Measurements from ENCODE around the gene MPHOSPH9.
A peak's percentile ranks its signal among the peaks of the same experiment; 100 is the strongest.
"Not testable (repeated sequence)": the region's sequence is repeated elsewhere in the genome, so short reads cannot be mapped to it uniquely, and the experiment has no call there.

MPHOSPH9 gene

DNA sequence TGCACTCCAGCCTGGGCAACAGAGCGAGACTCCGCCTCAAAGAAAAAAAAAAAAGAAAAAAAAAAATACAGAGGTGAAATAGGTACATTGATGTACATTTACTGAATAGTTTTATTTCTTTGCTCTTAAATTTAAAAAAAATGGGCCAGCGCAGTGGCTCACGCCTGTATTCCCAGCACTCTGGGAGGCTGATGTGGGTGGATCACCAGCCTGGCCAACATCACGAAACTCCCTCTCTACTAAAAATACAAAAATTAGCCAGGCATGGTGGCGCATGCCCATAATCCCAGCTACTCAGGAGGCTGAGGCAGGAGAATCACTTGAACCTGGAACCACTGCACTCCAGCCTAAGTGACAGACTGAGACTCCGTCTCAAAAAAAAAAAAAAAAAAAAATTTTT, 25.1 kb downstream of the MPHOSPH9 start:
- not testable (repeated sequence) for DNase-seq

DNA sequence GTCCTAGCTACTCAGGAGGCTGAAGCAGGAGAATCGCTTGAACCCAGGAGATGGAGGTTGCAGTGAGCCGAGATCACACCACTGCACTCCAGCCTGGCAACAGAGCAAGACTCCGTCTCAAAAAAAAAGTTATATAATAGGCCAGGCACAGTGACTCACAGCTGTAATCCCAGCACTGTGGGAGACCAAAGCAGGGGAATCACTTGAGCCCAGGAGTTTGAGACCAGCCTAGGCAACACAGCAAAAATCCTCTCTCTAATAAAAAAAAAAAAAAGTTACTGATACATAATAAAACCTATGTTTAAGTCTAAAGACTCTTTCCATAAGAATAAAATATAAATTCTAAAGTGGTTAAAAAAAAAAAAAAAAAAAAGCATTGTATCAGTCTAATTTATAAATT, 26.1 kb downstream of the MPHOSPH9 start:
- DNase-seq: not testable (repeated sequence)

DNA sequence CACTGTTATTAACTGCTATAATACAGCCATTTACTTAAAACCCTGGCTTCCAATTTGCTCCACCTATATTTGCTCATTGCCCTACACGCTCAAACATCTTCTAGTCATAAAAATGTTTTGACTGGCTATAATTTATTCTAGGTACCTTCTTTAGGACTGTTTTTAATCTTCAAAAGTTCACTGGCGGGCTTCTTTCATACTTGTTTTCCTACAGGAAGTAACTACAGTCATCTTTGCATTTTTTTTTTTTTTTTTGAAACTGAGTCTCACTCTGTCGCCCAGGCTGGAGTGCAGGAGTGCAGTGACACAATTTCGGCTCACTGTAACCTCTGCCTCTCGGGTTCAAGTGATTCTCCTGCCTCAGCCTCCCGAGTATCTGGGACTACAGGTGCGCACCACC, 32.5 kb downstream of the MPHOSPH9 start:
- no peak for DNase-seq

DNA sequence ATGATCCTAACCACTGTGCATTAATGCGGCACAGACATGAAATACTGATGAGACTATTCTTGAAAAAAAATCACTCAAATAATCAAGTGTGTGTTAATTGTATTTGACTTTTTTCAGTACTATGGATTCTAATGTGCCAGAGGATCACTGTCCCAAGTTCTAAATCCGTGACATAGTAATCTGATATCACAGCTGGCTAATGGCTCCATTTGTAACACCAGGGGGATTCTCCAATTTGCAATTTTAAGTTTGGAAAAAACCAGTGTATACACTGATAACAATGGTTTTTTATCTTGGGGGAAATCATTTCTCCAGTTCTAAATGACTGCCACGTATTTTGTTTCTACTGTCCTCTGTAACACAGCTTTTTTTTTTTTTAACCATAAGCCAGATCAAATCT, 33.0 kb downstream of the MPHOSPH9 start:
- no peak for DNase-seq

DNA sequence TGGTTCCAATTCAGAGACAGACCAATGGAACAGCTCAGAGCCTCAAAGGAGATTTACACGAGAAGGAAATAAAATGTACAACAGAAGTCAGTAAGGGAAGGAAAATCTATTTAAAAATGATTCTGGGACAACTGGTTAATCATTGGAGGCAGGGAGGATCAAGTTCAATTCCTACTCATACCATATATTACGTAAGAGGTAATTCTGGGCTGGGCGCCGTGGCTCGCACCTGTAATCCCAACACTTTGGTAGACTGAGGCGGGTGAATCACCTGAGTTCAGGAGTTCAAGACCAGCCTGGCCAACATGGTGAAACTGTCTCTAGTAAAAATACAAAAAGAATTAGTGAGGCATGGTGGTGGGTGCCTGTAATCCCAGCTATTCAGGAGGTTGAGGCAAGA, 45.3 kb downstream of the MPHOSPH9 start:
- DNase-seq: no peak

DNA sequence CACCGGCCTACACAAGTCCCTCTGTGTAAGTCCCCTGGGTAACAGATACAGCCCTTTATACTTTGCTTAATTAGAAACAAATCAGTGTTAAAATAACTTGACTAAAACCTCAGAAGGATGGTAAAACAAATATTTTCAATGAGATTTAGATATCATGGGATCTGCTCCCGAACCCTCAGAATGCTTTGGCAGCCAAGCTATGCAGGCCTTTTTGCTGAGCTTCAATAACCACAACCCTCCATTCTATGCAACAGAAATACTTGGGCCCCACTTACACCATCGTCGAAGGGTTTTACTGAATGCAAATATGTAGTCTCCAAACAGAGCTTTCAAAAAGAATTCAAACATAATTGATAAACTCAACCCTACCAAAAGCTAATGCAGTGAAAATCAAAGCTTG, 52.8 kb downstream of the MPHOSPH9 start:
- no peak for DNase-seq

DNA sequence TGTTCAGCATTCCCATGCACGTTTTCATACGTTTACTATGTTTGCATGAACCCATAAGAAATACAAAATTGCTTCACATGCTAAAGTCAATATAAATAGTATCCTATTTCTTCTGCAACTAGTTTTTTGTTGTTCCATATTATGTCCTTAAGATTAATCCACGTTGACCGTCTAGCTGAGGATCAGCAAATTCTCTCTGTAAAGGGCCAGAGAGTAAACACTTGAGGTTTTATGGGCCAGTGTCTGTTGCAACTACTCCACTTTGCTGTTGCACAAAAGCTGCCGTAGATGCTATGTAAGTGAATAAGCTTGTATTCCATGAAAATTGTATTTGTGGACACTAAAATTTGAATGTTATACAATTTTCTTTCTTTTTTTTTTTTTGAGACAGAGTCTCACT, 61.0 kb downstream of the MPHOSPH9 start:
- no peak for DNase-seq

DNA sequence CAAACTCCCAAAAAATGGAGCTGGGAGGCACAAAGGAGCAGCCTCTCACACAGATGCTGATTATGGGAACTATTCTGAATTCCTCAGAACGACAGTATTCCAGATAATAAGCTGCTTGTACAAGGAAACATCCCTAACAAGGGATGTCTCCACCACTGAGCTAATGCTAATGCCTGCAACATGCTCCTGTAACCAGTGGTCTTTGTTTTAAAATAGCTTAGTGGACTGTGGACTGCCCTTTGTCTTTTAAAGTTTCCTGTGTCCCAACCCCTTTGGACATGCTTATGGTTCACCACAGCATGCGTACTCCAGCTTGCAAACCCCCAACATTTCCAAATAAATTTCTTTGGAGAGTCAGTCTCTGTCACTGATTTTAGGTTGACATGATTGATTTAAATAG, 65.6 kb downstream of the MPHOSPH9 start:
- no peak for DNase-seq

DNA sequence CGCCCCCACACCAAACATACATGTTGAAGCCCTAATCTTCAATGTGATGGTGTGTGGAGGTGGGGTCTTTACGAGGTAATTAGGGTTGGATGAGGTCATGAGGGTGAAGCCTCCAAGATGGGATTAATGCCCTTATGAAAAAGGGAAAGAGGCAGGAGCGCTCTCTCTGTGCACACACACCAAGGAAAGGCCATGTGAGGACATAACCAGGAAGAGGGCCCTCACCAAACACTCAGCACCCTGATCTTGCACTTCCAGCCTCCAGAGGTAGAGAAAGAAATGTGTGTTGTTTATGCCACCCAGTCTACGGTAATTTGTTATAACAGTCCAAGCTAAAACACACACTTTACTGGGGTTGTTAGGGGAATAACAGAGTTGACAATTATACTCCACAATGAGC, 67.4 kb downstream of the MPHOSPH9 start:
- no peak for DNase-seq

DNA sequence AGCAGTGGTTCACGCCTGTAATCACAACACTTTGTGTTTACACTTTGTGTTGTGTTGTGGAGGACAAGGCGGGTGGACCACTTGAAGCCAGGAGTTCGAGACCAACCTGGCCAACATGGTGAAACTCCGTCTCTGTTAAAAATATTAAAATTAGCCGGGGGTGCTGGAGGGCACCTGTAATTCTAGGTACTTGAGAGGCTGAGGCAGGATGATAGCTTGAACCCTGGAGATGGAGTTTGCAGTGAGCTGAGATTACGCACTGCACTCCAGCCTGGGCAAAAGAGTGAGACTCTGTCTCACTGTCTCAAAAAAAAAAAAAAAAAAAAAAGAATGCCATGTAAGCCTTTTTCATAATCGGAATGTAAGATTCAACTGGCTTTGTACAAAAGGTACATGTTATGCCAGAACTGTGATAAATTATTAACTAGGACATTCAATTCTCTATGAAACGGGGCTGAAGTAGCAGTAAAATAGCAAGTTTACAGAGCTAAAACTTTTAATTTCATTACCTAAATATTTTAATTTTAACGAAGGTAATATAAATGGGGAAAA, 68.2 kb downstream of the MPHOSPH9 start:
- DNase-seq: no peak

DNA sequence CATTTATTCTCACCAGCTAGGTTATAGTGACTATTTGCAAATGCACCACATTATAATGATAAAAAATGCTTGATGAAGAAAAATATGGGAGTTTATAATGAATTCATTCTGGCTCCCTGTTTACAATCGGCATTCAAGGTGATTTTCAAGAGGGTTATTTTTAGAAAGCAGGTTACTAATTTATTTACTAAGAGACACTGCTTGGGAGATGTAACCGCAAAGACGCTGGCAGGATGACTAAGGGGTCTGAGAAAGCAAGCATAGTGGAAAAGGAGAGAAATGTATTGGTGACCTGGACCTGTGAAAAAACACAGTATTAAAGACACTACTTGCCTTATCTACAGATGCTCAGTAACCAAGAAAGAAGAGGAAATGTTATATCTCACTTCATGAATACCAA, 68.7 kb downstream of the MPHOSPH9 start:
- DNase-seq: no peak

DNA sequence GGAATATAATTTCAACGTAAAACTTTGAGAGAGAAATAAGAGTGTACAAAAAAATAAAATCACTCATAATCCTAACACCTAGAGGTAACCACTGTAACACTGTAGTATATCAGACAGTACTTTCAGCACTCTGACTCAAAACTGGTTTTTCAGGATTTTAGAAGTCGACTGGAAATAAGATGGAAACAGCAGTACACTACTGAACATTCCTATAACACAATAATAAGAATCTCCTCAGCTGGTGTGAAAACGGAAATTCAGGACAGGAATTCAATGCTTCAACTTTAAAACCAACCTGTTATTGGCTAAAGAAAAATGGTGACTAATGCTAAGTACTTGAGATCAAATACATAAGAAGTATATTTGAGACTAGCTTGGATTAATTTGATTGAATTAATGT, 69.7 kb downstream of the MPHOSPH9 start:
- no peak for DNase-seq

DNA sequence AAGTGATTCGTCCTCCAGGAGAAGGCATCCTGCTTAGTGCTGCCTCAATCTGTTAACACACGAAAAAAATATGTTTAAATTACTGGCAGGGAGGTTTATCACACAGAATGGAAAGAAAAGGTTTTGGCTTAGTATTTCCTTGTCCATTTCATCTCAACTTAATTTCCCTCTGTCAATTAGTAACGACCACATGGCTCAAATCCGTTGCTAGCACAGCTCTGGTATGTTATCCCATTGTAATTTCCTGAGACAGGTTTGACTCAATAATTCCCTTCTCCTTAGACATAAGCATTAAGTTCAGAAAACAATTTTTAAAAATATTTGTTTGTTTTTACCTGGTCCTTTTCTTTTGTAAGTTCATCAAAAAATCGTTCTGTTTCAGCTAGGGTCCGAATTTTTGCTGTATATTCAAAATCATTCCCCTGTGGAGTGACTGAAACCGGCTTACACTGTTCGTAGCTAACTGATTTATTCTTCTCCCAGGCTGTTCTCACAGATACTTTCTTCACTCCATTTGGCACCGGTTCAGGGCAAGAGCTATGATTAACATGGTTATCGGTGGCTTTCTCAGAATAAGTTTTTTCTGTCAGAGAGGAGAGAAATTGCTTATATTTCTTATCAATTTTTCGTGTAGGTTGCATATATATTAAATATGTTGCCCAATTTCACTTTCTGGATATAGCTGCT, 72.0 kb downstream of the MPHOSPH9 start:
- no peak for DNase-seq

DNA sequence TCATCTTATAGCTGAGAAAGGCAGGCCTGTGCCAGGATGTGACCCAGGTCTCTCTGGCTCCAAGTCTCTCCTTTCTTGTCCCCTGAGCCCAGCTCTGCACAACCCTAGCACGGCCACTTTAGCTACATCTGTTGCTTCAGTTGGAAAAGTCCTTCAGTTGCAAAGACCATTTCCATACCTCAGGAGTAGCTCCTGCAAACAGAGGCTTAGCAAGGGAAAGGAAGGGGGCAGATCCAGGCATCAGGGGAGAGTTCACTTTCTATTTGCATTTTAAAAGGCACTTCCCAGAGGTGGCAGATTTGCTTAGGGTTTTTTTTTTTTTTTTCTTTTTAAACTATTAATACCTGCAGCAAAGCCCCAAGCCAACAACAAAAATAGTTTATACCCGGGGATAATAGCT, 79.0 kb downstream of the MPHOSPH9 start:
- DNase-seq: no peak

DNA sequence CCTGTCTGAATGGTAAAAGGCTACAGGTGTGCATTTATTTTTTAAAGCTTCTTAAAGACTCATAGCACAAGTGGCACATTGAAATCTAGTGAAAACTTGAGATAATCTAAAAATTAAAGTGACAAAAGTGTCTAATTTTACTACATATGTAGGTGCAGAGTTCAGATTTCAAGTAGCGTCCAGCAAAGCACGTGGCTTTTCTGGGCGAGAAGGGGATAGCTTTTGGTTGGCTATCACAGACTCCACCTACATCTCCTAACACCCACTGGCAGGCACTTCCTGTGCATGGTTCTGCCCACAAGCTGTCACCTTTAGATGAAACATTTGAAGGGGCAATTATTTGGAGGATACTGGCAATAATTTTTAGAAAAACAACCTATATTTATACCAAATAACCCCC, 80.1 kb downstream of the MPHOSPH9 start:
- no peak for DNase-seq

DNA sequence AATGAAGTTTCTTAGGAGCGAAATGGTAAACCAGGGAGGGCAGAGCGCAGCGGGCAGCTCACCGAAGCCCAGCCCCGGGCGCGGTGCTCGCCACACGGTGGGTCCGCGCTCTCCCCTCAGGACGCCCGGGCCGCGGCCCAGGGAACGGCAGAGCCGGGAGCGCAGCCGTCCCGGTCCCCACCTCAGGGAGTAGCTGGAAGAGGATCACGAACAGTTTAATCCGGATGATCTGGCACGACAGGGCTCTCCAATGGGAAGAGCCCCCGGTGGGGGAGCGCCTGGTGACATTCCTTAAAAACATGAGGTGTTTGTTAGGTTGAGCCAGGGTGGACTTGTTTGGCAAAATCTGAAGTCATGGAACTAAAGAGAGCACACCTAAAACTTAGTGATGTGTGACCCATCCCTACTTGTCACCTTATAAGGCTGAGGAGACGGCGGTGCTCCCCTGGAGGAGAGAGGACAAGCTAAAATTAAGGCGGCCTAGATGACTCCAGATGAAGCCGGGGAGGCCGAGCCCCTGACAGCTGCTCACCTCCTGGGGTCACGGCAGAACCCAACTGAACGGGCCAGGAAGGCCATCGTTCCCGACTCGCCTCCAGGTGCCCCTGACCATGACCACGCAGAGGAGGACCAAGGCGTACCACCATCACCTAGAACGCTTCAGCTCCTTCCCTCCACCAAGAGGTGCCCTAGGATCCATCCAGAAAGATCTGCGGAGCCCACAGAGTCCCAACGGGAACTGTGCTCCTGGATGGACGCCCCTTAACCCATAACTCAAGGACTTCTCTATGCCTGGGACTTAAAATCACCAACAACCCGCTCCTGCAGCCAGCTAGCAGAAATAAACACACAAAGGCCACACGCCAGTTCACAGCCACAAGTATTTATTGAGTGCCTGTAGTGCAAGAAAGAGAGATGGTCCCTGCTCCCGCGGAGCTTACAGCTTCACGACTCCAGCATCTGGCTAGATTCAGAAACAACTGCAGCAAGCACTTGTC, 81.2 kb downstream of the MPHOSPH9 start:
- peak in 1 of 2 experiments; percentile 22 for DNase-seq

DNA sequence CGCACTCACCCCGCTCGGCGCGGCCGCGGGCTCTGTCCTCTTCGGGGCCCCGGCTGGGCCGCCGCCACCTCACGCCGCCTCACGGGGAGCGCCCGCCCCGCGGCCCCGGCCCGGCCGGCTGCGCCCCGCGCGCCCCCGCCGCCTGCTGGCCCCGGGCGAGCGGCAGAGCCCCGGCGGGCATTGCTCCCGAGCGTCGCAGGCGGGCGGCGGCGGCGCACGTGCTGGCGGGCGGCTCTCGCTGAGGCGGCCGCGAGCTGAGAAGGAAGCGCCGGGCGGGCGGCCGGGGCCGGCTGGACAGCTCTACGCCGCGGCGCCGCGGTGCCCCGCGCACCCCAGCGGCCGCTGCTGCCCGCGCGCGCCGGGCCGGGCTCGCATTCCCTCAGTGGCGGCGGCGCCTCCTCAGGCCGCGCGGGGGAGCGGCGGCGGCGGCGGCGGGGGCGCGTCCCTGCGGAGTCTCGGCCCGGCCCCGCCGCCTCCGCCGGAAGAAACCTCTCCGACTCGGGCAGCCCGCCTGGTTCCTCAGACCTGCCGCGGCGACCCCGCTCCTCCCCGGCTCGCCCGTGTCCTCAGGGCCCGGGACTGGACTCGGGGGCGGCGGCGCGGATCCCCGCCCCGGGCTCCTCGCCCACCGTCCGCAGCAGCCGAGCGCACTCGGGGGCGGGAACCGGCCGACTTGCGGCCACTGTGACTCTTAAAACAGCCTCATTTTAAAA, 82.0 kb downstream of the MPHOSPH9 start, which contains the start of gene PITPNM2:
PITPNM2 (minus strand) TSS at position 347 of the 713 bp plus-strand sequence. CDS start 116,500 bp downstream, outside the sequence.
- peak; percentile 25 to 27 for DNase-seq

DNA sequence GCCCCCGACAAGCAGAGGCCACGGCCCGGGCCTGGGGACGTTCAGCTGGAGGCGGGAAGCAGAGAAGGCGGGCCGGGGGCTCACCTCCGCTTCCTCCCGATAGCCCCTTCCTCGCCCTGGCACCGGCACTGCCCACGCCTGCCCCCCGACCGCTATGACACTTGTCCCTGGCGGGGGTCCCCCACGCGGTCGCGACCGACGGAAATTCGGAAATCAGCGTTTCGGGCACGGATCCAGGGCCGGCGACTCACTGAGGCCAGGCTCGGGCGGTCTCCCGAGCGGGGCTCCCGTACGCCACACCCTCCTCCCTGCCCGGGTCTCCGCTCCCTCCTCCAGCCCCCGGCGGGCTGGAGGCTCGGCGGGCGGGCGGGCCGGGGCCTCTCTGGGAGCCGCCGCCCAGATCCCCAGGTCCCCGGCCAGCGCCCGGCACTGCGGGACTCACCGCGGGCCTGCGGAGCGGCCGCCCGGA, 82.6 kb downstream of the MPHOSPH9 start:
- DNase-seq: no peak

DNA sequence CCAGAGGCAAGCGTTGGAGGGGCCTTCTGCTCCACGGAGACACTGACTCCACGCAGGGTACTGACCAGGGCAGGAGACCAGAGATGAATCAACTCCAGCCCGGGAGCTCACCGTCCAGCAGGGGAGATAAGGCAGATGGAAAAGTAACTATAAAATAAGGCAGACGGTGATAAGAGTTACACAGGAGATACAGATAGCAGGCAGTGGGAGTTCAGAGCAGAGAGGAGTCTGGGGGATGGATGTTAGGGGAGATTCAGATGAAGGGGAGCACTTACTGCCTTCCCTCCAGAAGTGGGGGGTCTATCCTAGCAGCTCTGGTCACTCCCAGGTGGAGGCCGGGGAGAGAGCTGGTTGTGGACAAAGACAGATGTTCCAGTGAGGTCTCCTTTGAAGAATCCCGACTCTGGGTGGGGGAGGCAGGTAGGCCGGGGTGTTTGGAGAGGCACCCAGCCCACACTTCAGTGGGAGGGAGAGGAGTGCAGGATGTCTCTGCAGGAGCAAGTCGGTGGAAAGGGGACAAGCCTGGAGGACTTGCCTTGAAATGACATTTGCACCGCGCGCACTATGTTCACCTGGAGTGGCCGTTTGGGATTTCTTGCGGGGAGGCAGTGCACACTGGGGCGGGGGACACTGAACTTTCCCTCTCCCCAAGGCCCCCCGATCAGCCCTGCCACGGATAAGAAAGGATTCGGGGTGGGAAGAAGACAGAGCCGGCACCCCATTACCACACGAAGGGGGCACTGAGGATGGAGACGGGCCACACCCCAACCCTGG, 83.3 kb downstream of the MPHOSPH9 start:
- DNase-seq: no peak

DNA sequence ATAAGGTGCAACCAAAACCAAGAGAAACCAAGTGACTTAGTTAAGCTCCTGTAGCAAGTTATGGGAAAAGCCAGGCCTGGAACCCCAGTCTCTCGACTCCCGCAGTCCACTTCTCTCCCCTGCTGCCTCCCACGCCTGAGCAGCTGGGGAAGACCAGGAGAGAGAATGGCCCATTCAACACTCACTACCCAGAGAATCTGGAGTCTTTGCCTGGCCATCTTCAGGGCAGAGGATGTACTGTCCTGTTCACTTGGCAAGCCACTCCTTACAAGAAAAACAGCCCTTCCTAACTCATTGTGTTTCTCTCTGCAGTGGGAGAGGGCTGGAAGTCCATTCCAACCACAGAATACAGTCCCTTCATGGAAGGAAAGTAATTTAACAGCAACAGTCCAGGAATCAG, 83.9 kb downstream of the MPHOSPH9 start:
- DNase-seq: no peak

DNA sequence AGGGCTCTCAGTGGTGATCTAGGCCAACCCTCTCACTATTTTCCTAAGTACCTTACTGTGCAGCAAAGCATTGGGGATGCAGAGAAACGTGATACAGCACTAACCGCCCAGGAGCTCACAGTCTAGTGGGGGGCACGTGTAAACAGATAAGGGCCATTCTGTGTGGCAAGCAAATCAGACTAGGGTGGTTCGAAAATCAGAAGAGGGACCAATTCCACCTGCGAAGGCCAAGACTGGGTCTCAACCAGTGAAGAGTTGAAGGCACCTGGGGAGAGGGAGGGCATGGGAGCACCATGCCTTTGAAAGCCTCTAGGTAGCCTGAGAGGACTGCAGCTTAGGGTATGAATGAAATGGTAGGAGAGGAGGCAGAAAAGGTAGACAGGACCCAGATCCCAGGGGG, 84.3 kb downstream of the MPHOSPH9 start:
- DNase-seq: no peak

DNA sequence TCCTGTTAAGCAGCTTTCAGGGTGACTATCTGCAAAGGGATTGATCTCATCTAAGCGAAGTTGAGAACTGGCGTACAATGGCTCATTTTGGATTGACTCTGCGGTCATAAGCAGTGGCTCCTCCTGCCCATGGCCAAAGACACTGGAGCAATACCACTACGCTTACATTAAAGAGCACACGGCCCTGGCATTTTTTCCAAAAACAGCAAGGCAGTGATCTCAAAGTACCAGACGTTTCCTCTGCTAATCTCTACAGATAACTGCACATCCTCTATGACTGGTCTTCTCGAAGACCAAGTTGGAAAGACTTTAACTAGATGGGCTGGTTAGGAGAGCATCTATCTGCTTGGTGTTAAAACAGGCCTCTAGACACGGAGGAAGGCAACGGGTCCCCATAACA, 84.7 kb downstream of the MPHOSPH9 start:
- no peak for DNase-seq

Measured in Kasumi-1 (cell line).